Ishikawa (cell line): ENCODE measurements around the gene PRDM12.

Experiments used
- CREB1 ChIP-seq: IDR thresholded peaks from 2 replicates; pipeline ENCODE4 v1.6.1; 2012; ENCODE audit warnings: low read depth
- EP300 ChIP-seq: IDR thresholded peaks from 2 replicates; pipeline ENCODE4 v1.6.1; 2012; ENCODE audit warnings: borderline replicate concordance
- FOXM1 ChIP-seq: IDR thresholded peaks from 2 replicates; pipeline ENCODE4 v1.6.1; 2012; ENCODE audit warnings: low read depth, borderline replicate concordance
- NFIC ChIP-seq: IDR thresholded peaks from 2 replicates; pipeline ENCODE4 v1.6.1; 2012
- TAF1 ChIP-seq: IDR thresholded peaks from 2 replicates; pipeline ENCODE4 v1.6.1; 2012; ENCODE audit warnings: low read depth, mild to moderate bottlenecking
- TCF12 ChIP-seq: IDR thresholded peaks from 2 replicates; pipeline ENCODE4 v1.6.1; 2012; ENCODE audit warnings: low read depth
- YY1 ChIP-seq: IDR thresholded peaks from 2 replicates; pipeline ENCODE4 v1.6.1; 2012; ENCODE audit warnings: low read depth
- TF ChIP-seq, protein P1 (sequence below): IDR thresholded peaks from 2 replicates; pipeline ENCODE4 v1.6.1; 2012
- TF ChIP-seq, protein P2 (sequence below): IDR thresholded peaks from 2 replicates; pipeline ENCODE4 v1.6.1; 2012
- TF ChIP-seq, protein P3 (sequence below): IDR thresholded peaks from 2 replicates; pipeline ENCODE4 v1.6.1; 2012; ENCODE audit warnings: low read depth, mild to moderate bottlenecking

DNA sequence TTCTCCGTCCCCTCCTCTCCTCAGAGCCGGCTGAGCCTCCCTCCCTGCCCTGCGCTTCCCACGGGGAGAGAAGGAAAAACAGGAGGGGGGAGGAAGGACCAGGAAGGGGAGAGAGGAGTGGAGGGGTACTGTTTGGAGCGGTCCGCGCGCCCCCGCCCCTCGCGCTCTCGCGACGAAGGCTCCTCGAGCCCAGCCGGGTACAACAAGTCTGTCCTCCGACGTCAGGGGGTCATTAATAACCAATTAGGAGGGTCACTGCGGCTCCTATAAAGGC, 480 bp upstream of the PRDM12 start:
- no peak for TF ChIP-seq CREB1
- TF ChIP-seq TCF12, result no peak
- no peak for TF ChIP-seq EP300
- TF ChIP-seq, protein P1, sequence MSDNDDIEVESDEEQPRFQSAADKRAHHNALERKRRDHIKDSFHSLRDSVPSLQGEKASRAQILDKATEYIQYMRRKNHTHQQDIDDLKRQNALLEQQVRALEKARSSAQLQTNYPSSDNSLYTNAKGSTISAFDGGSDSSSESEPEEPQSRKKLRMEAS, result no peak
- TF ChIP-seq FOXM1, result no peak
- TF ChIP-seq NFIC, result no peak
- TF ChIP-seq YY1, result no peak
- TF ChIP-seq TAF1, result no peak
- TF ChIP-seq, protein P2, sequence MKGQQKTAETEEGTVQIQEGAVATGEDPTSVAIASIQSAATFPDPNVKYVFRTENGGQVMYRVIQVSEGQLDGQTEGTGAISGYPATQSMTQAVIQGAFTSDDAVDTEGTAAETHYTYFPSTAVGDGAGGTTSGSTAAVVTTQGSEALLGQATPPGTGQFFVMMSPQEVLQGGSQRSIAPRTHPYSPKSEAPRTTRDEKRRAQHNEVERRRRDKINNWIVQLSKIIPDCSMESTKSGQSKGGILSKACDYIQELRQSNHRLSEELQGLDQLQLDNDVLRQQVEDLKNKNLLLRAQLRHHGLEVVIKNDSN, result no peak
- TF ChIP-seq, protein P3, sequence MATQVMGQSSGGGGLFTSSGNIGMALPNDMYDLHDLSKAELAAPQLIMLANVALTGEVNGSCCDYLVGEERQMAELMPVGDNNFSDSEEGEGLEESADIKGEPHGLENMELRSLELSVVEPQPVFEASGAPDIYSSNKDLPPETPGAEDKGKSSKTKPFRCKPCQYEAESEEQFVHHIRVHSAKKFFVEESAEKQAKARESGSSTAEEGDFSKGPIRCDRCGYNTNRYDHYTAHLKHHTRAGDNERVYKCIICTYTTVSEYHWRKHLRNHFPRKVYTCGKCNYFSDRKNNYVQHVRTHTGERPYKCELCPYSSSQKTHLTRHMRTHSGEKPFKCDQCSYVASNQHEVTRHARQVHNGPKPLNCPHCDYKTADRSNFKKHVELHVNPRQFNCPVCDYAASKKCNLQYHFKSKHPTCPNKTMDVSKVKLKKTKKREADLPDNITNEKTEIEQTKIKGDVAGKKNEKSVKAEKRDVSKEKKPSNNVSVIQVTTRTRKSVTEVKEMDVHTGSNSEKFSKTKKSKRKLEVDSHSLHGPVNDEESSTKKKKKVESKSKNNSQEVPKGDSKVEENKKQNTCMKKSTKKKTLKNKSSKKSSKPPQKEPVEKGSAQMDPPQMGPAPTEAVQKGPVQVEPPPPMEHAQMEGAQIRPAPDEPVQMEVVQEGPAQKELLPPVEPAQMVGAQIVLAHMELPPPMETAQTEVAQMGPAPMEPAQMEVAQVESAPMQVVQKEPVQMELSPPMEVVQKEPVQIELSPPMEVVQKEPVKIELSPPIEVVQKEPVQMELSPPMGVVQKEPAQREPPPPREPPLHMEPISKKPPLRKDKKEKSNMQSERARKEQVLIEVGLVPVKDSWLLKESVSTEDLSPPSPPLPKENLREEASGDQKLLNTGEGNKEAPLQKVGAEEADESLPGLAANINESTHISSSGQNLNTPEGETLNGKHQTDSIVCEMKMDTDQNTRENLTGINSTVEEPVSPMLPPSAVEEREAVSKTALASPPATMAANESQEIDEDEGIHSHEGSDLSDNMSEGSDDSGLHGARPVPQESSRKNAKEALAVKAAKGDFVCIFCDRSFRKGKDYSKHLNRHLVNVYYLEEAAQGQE, result no peak
